H1 (cell line): Measurements from ENCODE around the gene PIK3R5. TPM values are rescaled to one million over a fixed set of nuclear protein-coding genes. Genes with fewer than 3 reads are reported as not detected.

Experiments
- polyA plus RNA-seq, 7 experiments: library from polyadenylated mRNA; depleted of rRNA in 3 of 7; stranded (reverse) in 5 of 7; unstranded in 2 of 7; fragments of >200 nt in 5 of 7; fragments of 200-250 nt in 2 of 7; gene quantifications; 1 replicate in 5 of 7; 2 replicates in 1 of 7; 4 replicates in 1 of 7; pipeline versions ENCODE4 v1.2.1 to v1.2.3, GENCODE V29; 2011 to 2013; ENCODE audit warnings: missing spikeins in 2 of 7, mixed read lengths in 2 of 7
- total RNA-seq: library from RNA; stranded (reverse); fragmentation: NEBNext Ultra II Directional; extraction: Animal tissue kit (Norgen Biotek cat#: 25700); gene quantifications from 2 replicates; pipeline ENCODE4 v1.2.1, GENCODE V29; 2021
- TF ChIP-seq, protein P1 (sequence below): fragments of 300-600 bp; sonication (generic); IDR thresholded peaks from 2 replicates; pipeline ENCODE4 v1.7.1; 2012; ENCODE audit warnings: low read length, moderate library complexity, mild to moderate bottlenecking, inconsistent platforms; ENCODE audit not compliant: insufficient replicate concordance

PIK3R5 gene
- total and polyA plus RNA-seq, 2 of the 8 experiments (the other 6 are each of a cell fraction or from before 2014, with no cell fraction given): 2.7 to 4.3 TPM

DNA sequence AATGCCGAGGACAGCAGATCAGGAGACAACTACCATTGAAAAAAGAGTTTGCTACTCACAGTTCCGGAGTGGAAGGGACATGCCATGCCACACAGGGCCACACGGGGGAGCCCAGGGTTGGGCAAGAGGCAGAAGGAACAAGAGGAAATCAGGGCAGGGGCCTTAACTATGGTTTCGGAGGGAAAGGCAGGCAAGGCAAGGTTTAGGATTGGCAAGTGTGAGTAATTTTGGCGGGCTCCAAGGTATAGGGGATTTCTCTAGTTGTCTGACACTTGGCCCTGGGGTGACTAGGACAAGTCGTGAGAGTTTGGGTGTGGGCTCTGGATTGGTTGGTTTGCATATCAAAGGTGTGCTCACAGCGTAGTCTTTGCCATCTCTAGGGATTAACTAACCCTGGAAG lies 28.8 kb upstream of the PIK3R5 start (continued):
- TF ChIP-seq, protein P1, sequence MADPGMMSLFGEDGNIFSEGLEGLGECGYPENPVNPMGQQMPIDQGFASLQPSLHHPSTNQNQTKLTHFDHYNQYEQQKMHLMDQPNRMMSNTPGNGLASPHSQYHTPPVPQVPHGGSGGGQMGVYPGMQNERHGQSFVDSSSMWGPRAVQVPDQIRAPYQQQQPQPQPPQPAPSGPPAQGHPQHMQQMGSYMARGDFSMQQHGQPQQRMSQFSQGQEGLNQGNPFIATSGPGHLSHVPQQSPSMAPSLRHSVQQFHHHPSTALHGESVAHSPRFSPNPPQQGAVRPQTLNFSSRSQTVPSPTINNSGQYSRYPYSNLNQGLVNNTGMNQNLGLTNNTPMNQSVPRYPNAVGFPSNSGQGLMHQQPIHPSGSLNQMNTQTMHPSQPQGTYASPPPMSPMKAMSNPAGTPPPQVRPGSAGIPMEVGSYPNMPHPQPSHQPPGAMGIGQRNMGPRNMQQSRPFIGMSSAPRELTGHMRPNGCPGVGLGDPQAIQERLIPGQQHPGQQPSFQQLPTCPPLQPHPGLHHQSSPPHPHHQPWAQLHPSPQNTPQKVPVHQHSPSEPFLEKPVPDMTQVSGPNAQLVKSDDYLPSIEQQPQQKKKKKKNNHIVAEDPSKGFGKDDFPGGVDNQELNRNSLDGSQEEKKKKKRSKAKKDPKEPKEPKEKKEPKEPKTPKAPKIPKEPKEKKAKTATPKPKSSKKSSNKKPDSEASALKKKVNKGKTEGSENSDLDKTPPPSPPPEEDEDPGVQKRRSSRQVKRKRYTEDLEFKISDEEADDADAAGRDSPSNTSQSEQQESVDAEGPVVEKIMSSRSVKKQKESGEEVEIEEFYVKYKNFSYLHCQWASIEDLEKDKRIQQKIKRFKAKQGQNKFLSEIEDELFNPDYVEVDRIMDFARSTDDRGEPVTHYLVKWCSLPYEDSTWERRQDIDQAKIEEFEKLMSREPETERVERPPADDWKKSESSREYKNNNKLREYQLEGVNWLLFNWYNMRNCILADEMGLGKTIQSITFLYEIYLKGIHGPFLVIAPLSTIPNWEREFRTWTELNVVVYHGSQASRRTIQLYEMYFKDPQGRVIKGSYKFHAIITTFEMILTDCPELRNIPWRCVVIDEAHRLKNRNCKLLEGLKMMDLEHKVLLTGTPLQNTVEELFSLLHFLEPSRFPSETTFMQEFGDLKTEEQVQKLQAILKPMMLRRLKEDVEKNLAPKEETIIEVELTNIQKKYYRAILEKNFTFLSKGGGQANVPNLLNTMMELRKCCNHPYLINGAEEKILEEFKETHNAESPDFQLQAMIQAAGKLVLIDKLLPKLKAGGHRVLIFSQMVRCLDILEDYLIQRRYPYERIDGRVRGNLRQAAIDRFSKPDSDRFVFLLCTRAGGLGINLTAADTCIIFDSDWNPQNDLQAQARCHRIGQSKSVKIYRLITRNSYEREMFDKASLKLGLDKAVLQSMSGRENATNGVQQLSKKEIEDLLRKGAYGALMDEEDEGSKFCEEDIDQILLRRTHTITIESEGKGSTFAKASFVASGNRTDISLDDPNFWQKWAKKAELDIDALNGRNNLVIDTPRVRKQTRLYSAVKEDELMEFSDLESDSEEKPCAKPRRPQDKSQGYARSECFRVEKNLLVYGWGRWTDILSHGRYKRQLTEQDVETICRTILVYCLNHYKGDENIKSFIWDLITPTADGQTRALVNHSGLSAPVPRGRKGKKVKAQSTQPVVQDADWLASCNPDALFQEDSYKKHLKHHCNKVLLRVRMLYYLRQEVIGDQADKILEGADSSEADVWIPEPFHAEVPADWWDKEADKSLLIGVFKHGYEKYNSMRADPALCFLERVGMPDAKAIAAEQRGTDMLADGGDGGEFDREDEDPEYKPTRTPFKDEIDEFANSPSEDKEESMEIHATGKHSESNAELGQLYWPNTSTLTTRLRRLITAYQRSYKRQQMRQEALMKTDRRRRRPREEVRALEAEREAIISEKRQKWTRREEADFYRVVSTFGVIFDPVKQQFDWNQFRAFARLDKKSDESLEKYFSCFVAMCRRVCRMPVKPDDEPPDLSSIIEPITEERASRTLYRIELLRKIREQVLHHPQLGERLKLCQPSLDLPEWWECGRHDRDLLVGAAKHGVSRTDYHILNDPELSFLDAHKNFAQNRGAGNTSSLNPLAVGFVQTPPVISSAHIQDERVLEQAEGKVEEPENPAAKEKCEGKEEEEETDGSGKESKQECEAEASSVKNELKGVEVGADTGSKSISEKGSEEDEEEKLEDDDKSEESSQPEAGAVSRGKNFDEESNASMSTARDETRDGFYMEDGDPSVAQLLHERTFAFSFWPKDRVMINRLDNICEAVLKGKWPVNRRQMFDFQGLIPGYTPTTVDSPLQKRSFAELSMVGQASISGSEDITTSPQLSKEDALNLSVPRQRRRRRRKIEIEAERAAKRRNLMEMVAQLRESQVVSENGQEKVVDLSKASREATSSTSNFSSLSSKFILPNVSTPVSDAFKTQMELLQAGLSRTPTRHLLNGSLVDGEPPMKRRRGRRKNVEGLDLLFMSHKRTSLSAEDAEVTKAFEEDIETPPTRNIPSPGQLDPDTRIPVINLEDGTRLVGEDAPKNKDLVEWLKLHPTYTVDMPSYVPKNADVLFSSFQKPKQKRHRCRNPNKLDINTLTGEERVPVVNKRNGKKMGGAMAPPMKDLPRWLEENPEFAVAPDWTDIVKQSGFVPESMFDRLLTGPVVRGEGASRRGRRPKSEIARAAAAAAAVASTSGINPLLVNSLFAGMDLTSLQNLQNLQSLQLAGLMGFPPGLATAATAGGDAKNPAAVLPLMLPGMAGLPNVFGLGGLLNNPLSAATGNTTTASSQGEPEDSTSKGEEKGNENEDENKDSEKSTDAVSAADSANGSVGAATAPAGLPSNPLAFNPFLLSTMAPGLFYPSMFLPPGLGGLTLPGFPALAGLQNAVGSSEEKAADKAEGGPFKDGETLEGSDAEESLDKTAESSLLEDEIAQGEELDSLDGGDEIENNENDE: no peak
